SK-N-SH (cell line): Measurements from ENCODE around the gene TMEM205. TPM values are rescaled to one million over a fixed set of nuclear protein-coding genes. Genes with fewer than 3 reads are reported as not detected.

Experiments used
- CTCF ChIA-PET: fragments of 300-600, 350-600 bp; formaldehyde crosslinking; extraction: SDS; loops from one replicate; lab custom pipeline; 2021; lab: Yijun Ruan, JAX
- POLR2A ChIA-PET: fragments of 350-600 bp; sonication (Branson Sonifier 250); formaldehyde crosslinking; extraction: SDS; loops from one replicate; lab custom pipeline; 2020; ENCODE audit warnings: antibody characterized with exemption, inconsistent platforms; lab: Yijun Ruan, JAX
- DNase-seq: peaks from one replicate; pipeline ENCODE4 v3.0.0; 2012
- H2AFZ ChIP-seq: fragments of 200-600 bp; sonication (generic); 2 replicates; pipeline ENCODE4 v1.8.1; 2016; ENCODE audit warnings: antibody characterized with exemption, mild to moderate bottlenecking, low read depth
- H3F3A ChIP-seq: fragments of 200-600 bp; sonication (generic); replicated peaks from 2 replicates; pipeline ENCODE3; 2016; ENCODE audit warnings: antibody characterized with exemption, mild to moderate bottlenecking; ENCODE audit not compliant: insufficient read depth
- H3K27ac ChIP-seq, 2 experiments: fragments of 200-500 bp in 1 of 2; fragments of 200-600 bp in 1 of 2; sonication (Bioruptor generic) in 1 of 2; sonication (generic), shearing (Covaris generic) in 1 of 2; 2 replicates each; pipeline versions ENCODE4 v1.5.1 to v1.6.1; 2014 to 2016; ENCODE audit warnings: low read depth in 2 of 2, inconsistent platforms in 1 of 2, low read length in 1 of 2, mild to moderate bottlenecking in 1 of 2, mixed read lengths in 1 of 2
- H3K27me3 ChIP-seq: fragments of 200-600 bp; sonication (generic), shearing (Covaris generic); 2 replicates; pipeline ENCODE4 v1.6.1; 2016; ENCODE audit warnings: mixed run types; ENCODE audit not compliant: insufficient read depth
- H3K36me3 ChIP-seq, 2 experiments: fragments of 200-500 bp in 1 of 2; fragments of 200-600 bp in 1 of 2; sonication (Bioruptor generic) in 1 of 2; sonication (generic) in 1 of 2; replicated peaks in 1 of 2; 2 replicates each; pipeline versions ENCODE3 to v1.5.1; 2014 to 2016; ENCODE audit warnings: low read length in 1 of 2, mild to moderate bottlenecking in 1 of 2; ENCODE audit not compliant: insufficient read depth in 2 of 2, control insufficient read depth in 1 of 2
- H3K4me1 ChIP-seq, 2 experiments: fragments of 200-500 bp in 1 of 2; fragments of 200-600 bp in 1 of 2; sonication (Bioruptor generic) in 1 of 2; sonication (generic), shearing (Covaris generic) in 1 of 2; 2 replicates each; pipeline versions ENCODE4 v1.5.1 to v1.6.1; 2014 to 2016; ENCODE audit warnings: low read depth in 1 of 2, low read length in 1 of 2, mixed run types in 1 of 2; ENCODE audit not compliant: insufficient read depth in 2 of 2, control insufficient read depth in 1 of 2
- H3K4me2 ChIP-seq: fragments of 200-600 bp; sonication (generic), shearing (Covaris generic); 2 replicates; pipeline ENCODE4 v1.6.1; 2017; ENCODE audit warnings: mixed run types
- H3K4me3 ChIP-seq, 2 experiments: fragments of 200-500 bp in 1 of 2; fragments of 200-600 bp in 1 of 2; sonication (Bioruptor generic) in 1 of 2; sonication (generic), shearing (Covaris generic) in 1 of 2; 2 replicates each; pipeline versions ENCODE4 v1.5.1 to v1.8.1; 2014 to 2016; ENCODE audit warnings: low read depth in 2 of 2, inconsistent platforms in 1 of 2, low read length in 1 of 2, mild to moderate bottlenecking in 1 of 2, mixed read lengths in 1 of 2, moderate library complexity in 1 of 2
- H3K79me2 ChIP-seq: fragments of 200-600 bp; sonication (generic); 2 replicates; pipeline ENCODE4 v1.8.1; 2017; ENCODE audit warnings: mild to moderate bottlenecking; ENCODE audit not compliant: insufficient read depth
- H3K9ac ChIP-seq: fragments of 200-600 bp; sonication (generic); 2 replicates; pipeline ENCODE4 v1.6.1; 2017; ENCODE audit warnings: mixed run types
- H3K9me2 ChIP-seq: fragments of 200-600 bp; sonication (generic); 2 replicates; pipeline ENCODE4 v1.6.1; 2017; ENCODE audit warnings: mixed run types
- H3K9me3 ChIP-seq: fragments of 200-600 bp; sonication (generic); 2 replicates; pipeline ENCODE4 v1.6.1; 2017; ENCODE audit warnings: mixed run types, mild to moderate bottlenecking, moderate library complexity
- H4K20me1 ChIP-seq: fragments of 200-600 bp; sonication (generic); 2 replicates; pipeline ENCODE4 v1.6.1; 2017; ENCODE audit warnings: mild to moderate bottlenecking, mixed run types; ENCODE audit not compliant: insufficient read depth
- EP300 ChIP-seq, 2 experiments: IDR thresholded peaks; 2 replicates each; pipeline versions ENCODE4 v1.4.0 to v1.6.1; 2012; ENCODE audit warnings: borderline replicate concordance in 1 of 2, low read depth in 1 of 2, low read length in 1 of 2
- EZH2phosphoT487 ChIP-seq: fragments of 200-600 bp; sonication (generic); IDR thresholded peaks from 2 replicates; pipeline ENCODE4 v1.6.1; 2017; ENCODE audit warnings: low read depth, mixed run types, mild to moderate bottlenecking, antibody characterized with exemption, moderate library complexity, borderline replicate concordance
- GABPA ChIP-seq: IDR thresholded peaks from 2 replicates; pipeline ENCODE4 v1.4.0; 2012; ENCODE audit warnings: low read depth, mild to moderate bottlenecking
- GATA2 ChIP-seq: sonication (generic); formaldehyde crosslinking; IDR thresholded peaks from 2 replicates; pipeline ENCODE4 v1.5.0; 2020; ENCODE audit warnings: mild to moderate bottlenecking, missing genetic modification reagents
- IRF3 ChIP-seq: fragments of 150-350 bp; IDR thresholded peaks from 2 replicates; pipeline ENCODE4 v1.6.1; 2016; ENCODE audit warnings: mild to moderate bottlenecking, low read depth, low read length
- MAX ChIP-seq: IDR thresholded peaks from 2 replicates; pipeline ENCODE4 v1.4.0; 2012; ENCODE audit warnings: low read depth
- MEF2A ChIP-seq: IDR thresholded peaks from 2 replicates; pipeline ENCODE4 v1.4.0; 2012; ENCODE audit warnings: low read depth, borderline replicate concordance
- NFIC ChIP-seq: IDR thresholded peaks from 2 replicates; pipeline ENCODE4 v1.4.0; 2012; ENCODE audit warnings: borderline replicate concordance
- NRF1 ChIP-seq: IDR thresholded peaks from 2 replicates; pipeline ENCODE4 v1.6.1; 2012; ENCODE audit warnings: low read depth, mild to moderate bottlenecking, low read length
- RXRA ChIP-seq: IDR thresholded peaks from 2 replicates; pipeline ENCODE4 v1.4.0; 2012; ENCODE audit warnings: low read depth, mild to moderate bottlenecking, borderline replicate concordance
- TEAD4 ChIP-seq: IDR thresholded peaks from 2 replicates; pipeline ENCODE4 v1.4.0; 2012; ENCODE audit warnings: mild to moderate bottlenecking, borderline replicate concordance; ENCODE audit not compliant: insufficient read depth
- WGBS: methylation state at CpG from one replicate; pipeline ENCODE4 v1.1.6; 2017; ENCODE audit warnings: low lambda C conversion rate; 5-methylcytosine and 5-hydroxymethylcytosine counted together
- polyA plus RNA-seq, 3 experiments: library from polyadenylated mRNA; depleted of rRNA; stranded (reverse); fragments of >200 nt; gene quantifications; 2 replicates each; pipeline ENCODE4 v1.2.3, GENCODE V29; 2012
- TF ChIP-seq, protein P1 (sequence below): IDR thresholded peaks from 2 replicates; pipeline ENCODE4 v1.4.0; 2012; ENCODE audit warnings: low read depth, borderline replicate concordance
- TF ChIP-seq, protein P2 (sequence below): fragments of 200-600 bp; sonication (generic); IDR thresholded peaks from 2 replicates; pipeline ENCODE4 v1.6.1; 2017; ENCODE audit warnings: antibody characterized with exemption, mild to moderate bottlenecking, moderate library complexity
- TF ChIP-seq, protein P3 (sequence below): IDR thresholded peaks from 2 replicates; pipeline ENCODE4; 2012
- TF ChIP-seq, protein P4 (sequence below): IDR thresholded peaks from 2 replicates; pipeline ENCODE4 v1.4.0; 2012; ENCODE audit warnings: low read depth, borderline replicate concordance

The TMEM205 gene
- polyA plus RNA-seq, 1 of the 3 experiments (the other 2 are of a cell fraction), result 219 TPM

- no peaks in the 10 kb centered on the region for H3K27me3 ChIP-seq
- no peak overlapping the region for H3K27ac ChIP-seq
- H3K9me2 ChIP-seq, result no peaks in the 10 kb centered on the region
- no peak for TF ChIP-seq RXRA
- TF ChIP-seq, protein P1, sequence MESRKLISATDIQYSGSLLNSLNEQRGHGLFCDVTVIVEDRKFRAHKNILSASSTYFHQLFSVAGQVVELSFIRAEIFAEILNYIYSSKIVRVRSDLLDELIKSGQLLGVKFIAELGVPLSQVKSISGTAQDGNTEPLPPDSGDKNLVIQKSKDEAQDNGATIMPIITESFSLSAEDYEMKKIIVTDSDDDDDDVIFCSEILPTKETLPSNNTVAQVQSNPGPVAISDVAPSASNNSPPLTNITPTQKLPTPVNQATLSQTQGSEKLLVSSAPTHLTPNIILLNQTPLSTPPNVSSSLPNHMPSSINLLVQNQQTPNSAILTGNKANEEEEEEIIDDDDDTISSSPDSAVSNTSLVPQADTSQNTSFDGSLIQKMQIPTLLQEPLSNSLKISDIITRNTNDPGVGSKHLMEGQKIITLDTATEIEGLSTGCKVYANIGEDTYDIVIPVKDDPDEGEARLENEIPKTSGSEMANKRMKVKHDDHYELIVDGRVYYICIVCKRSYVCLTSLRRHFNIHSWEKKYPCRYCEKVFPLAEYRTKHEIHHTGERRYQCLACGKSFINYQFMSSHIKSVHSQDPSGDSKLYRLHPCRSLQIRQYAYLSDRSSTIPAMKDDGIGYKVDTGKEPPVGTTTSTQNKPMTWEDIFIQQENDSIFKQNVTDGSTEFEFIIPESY, result no peak
- TF ChIP-seq GABPA, result no peak
- TF ChIP-seq EP300 (IDR thresholded peaks at IDR 0.05; ENCODE audit: borderline replicate concordance in 1 of 2, low read depth in 1 of 2, low read length in 1 of 2), result no peak
- no peak overlapping the region for H3K9ac ChIP-seq
- no peaks in the 10 kb centered on the region for H3K9me3 ChIP-seq
- WGBS, result 90% methylated on average over 10 of the region's 11 CpGs
- peaks cover 0 to 18% of the 10 kb centered on the region in 2 experiments; a peak in 1 of 4 replicates for H3K4me1 ChIP-seq
- H4K20me1 ChIP-seq, result no peaks in the 10 kb centered on the region
- peak overlapping the region; percentile 96; the same call in 1 of the 2 replicates for H3K4me2 ChIP-seq
- DNase-seq, result peak; percentile 31
- peaks cover 5% of the 10 kb centered on the region for H3K79me2 ChIP-seq
- ChIA-PET CTCF (no interaction called here), POLR2A (no interaction called here)
- H3F3A ChIP-seq, result no peaks in the 10 kb centered on the region
- H3K36me3 ChIP-seq, result peaks cover 0 to 3% of the 10 kb centered on the region in 2 experiments
- H2AFZ ChIP-seq, result no peak overlapping the region
- H3K4me3 ChIP-seq, result no peak overlapping the region
These were observed 10.8 kb upstream of the TMEM205 start for GRCh38 chr19:11356676-11357550.

DNA sequence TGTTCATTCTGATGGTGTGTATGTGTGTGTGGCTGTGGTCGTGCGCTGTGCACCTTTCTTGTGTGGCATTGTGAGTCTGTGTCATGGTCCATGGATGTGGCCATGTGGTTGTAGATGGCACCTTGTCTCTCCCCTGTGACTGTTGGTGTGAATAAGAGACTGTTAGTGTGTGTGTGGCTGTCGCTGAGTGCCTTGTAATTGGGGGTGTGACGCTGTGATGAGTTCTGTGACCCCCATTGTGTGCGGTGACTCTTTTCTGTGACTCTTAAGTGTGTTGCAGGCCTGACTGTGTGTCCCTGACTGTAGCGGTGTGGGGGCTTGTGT is 10.0 kb upstream of the TMEM205 start:
- peaks cover 5% of the 10 kb centered on the region for H3K79me2 ChIP-seq
- no peaks in the 10 kb centered on the region for H3F3A ChIP-seq
- no peak for DNase-seq
- H3K9me3 ChIP-seq, result no peaks in the 10 kb centered on the region
- H4K20me1 ChIP-seq, result no peaks in the 10 kb centered on the region
- no peaks in the 10 kb centered on the region for H3K27me3 ChIP-seq
- H3K9ac ChIP-seq, result peak overlapping the region; percentile 63; the same call in 1 of the 2 replicates
- H3K27ac ChIP-seq, result no peak overlapping the region
- no peaks in the 10 kb centered on the region for H3K9me2 ChIP-seq
- peaks cover 0 to 18% of the 10 kb centered on the region in 2 experiments; a peak in 1 of 4 replicates for H3K4me1 ChIP-seq
- no peak overlapping the region for H2AFZ ChIP-seq
- TF ChIP-seq GATA2 (CRISPR knock-in tag) (no peak), EZH2phosphoT487 (no peak), RXRA (no peak), MEF2A (no peak), TEAD4 (no peak), IRF3 (no peak), GABPA (no peak), NFIC (no peak), NRF1 (no peak), MAX (no peak)
- TF ChIP-seq, protein P2, sequence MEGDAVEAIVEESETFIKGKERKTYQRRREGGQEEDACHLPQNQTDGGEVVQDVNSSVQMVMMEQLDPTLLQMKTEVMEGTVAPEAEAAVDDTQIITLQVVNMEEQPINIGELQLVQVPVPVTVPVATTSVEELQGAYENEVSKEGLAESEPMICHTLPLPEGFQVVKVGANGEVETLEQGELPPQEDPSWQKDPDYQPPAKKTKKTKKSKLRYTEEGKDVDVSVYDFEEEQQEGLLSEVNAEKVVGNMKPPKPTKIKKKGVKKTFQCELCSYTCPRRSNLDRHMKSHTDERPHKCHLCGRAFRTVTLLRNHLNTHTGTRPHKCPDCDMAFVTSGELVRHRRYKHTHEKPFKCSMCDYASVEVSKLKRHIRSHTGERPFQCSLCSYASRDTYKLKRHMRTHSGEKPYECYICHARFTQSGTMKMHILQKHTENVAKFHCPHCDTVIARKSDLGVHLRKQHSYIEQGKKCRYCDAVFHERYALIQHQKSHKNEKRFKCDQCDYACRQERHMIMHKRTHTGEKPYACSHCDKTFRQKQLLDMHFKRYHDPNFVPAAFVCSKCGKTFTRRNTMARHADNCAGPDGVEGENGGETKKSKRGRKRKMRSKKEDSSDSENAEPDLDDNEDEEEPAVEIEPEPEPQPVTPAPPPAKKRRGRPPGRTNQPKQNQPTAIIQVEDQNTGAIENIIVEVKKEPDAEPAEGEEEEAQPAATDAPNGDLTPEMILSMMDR, result no peak
- TF ChIP-seq, protein P3, sequence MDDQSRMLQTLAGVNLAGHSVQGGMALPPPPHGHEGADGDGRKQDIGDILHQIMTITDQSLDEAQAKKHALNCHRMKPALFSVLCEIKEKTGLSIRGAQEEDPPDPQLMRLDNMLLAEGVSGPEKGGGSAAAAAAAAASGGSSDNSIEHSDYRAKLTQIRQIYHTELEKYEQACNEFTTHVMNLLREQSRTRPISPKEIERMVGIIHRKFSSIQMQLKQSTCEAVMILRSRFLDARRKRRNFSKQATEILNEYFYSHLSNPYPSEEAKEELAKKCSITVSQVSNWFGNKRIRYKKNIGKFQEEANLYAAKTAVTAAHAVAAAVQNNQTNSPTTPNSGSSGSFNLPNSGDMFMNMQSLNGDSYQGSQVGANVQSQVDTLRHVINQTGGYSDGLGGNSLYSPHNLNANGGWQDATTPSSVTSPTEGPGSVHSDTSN, result no peak
- TF ChIP-seq, protein P4, sequence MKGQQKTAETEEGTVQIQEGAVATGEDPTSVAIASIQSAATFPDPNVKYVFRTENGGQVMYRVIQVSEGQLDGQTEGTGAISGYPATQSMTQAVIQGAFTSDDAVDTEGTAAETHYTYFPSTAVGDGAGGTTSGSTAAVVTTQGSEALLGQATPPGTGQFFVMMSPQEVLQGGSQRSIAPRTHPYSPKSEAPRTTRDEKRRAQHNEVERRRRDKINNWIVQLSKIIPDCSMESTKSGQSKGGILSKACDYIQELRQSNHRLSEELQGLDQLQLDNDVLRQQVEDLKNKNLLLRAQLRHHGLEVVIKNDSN, result no peak
- TF ChIP-seq, all 33 proteins: peak for 0
- H3K4me2 ChIP-seq, result peak overlapping the region; percentile 96
- POLR2A ChIA-PET, result no interaction called here
- no peaks in the 10 kb centered on the region for H3K36me3 ChIP-seq
- peak overlapping the region; percentile 48 to 70 for H3K4me3 ChIP-seq
- CTCF ChIA-PET, result no interaction called here
- WGBS, result 91% methylated on average over 4 of the region's 6 CpGs
